ACC112 (cell line): ENCODE data around the gene SLC7A10.

Experiments used
- H2AFZ ChIP-seq: fragments of 200-600 bp; sonication (generic); one replicate; pipeline ENCODE4 v1.6.0; 2017; ENCODE audit warnings: antibody characterized with exemption, low read length; ENCODE audit not compliant: unreplicated experiment
- H3K27ac ChIP-seq: fragments of 200-600 bp; sonication (generic); 2 replicates; pipeline ENCODE4 v1.5.1; 2014; ENCODE audit warnings: low read depth, mild to moderate bottlenecking, antibody characterized with exemption, low read length, moderate library complexity
- H3K27me3 ChIP-seq: fragments of 200-600 bp; sonication (generic); 2 replicates; pipeline ENCODE4 v1.6.1; 2014; ENCODE audit warnings: mild to moderate bottlenecking, antibody characterized with exemption, low read length, moderate library complexity, mixed read lengths; ENCODE audit not compliant: insufficient read depth
- H3K36me3 ChIP-seq: fragments of 200-600 bp; sonication (generic); 2 replicates; pipeline ENCODE4 v1.6.1; 2016; ENCODE audit warnings: mild to moderate bottlenecking, antibody characterized with exemption, low read length, moderate library complexity, mixed read lengths; ENCODE audit not compliant: insufficient read depth
- H3K4me1 ChIP-seq: fragments of 200-600 bp; sonication (generic); one replicate; pipeline ENCODE4 v1.6.1; 2016; ENCODE audit warnings: low read length, mixed read lengths; ENCODE audit not compliant: insufficient read depth, unreplicated experiment, control insufficient read depth
- H3K4me3 ChIP-seq: fragments of 200-600 bp; sonication (generic); 2 replicates; pipeline ENCODE4 v1.5.1; 2014; ENCODE audit warnings: mild to moderate bottlenecking, low read depth, low read length
- H3K79me2 ChIP-seq: fragments of 200-600 bp; sonication (generic); one replicate; pipeline ENCODE4 v1.6.0; 2016; ENCODE audit warnings: low read length; ENCODE audit not compliant: control insufficient read depth, unreplicated experiment, insufficient read depth

Gene SLC7A10

GRCh38 chr19:33236696-33237390, 11.2 kb upstream of the SLC7A10 start:
- Histone ChIP-seq H3K27ac (no peak overlapping the region), H2AFZ (no peak overlapping the region), H3K27me3 (no peaks in the 10 kb centered on the region), H3K36me3 (no peaks in the 10 kb centered on the region), H3K4me3 (no peak overlapping the region), H3K4me1 (peaks cover 2% of the 10 kb centered on the region), H3K79me2 (no peaks in the 10 kb centered on the region)

- Histone ChIP-seq H3K27me3 (0 out of 2 replicates have a peak, but pooled peaks cover 2% of the 10 kb centered on the region), H3K4me1 (no peaks in the 10 kb centered on the region), H3K27ac (no peak overlapping the region), H2AFZ (no peak overlapping the region), H3K79me2 (no peaks in the 10 kb centered on the region), H3K4me3 (no peak overlapping the region), H3K36me3 (no peaks in the 10 kb centered on the region)
Observed at GRCh38 chr19:33235996-33236350, 10.3 kb upstream of the SLC7A10 start.

GRCh38 chr19:33235269-33235995, 9.8 kb upstream of the SLC7A10 start:
- H3K27ac ChIP-seq, result no peak overlapping the region
- H3K4me1 ChIP-seq, result no peaks in the 10 kb centered on the region
- H3K36me3 ChIP-seq, result no peaks in the 10 kb centered on the region
- H2AFZ ChIP-seq, result no peak overlapping the region
- 0 out of 2 replicates have a peak, but pooled peaks cover 3% of the 10 kb centered on the region for H3K27me3 ChIP-seq
- H3K4me3 ChIP-seq, result no peak overlapping the region
- H3K79me2 ChIP-seq, result no peaks in the 10 kb centered on the region

- H3K4me3 ChIP-seq, result no peak overlapping the region
- H3K36me3 ChIP-seq, result no peaks in the 10 kb centered on the region
- H3K27me3 ChIP-seq, result 0 out of 2 replicates have a peak, but pooled peaks cover 3% of the 10 kb centered on the region
- H2AFZ ChIP-seq, result no peak overlapping the region
- H3K4me1 ChIP-seq, result no peaks in the 10 kb centered on the region
- no peak overlapping the region for H3K27ac ChIP-seq
- H3K79me2 ChIP-seq, result no peaks in the 10 kb centered on the region
Observed at GRCh38 chr19:33234736-33235135, 9.1 kb upstream of the SLC7A10 start.

GRCh38 chr19:33234092-33234491, 8.4 kb upstream of the SLC7A10 start:
- H3K27ac ChIP-seq, result no peak overlapping the region
- 0 out of 2 replicates have a peak, but pooled peaks cover 8% of the 10 kb centered on the region for H3K27me3 ChIP-seq
- H3K79me2 ChIP-seq, result no peaks in the 10 kb centered on the region
- H3K4me1 ChIP-seq, result no peaks in the 10 kb centered on the region
- H2AFZ ChIP-seq, result no peak overlapping the region
- H3K4me3 ChIP-seq, result no peak overlapping the region
- no peaks in the 10 kb centered on the region for H3K36me3 ChIP-seq

GRCh38 chr19:33233056-33233873, 7.6 kb upstream of the SLC7A10 start:
- peaks cover 13% of the 10 kb centered on the region for H3K27me3 ChIP-seq
- no peak overlapping the region for H2AFZ ChIP-seq
- no peaks in the 10 kb centered on the region for H3K36me3 ChIP-seq
- no peaks in the 10 kb centered on the region for H3K79me2 ChIP-seq
- no peaks in the 10 kb centered on the region for H3K4me1 ChIP-seq
- no peak overlapping the region for H3K27ac ChIP-seq
- H3K4me3 ChIP-seq, result no peak overlapping the region

GRCh38 chr19:33232656-33233055, 7.0 kb upstream of the SLC7A10 start:
- no peak overlapping the region for H3K27ac ChIP-seq
- peaks cover 18% of the 10 kb centered on the region for H3K27me3 ChIP-seq
- no peak overlapping the region for H3K4me3 ChIP-seq
- H2AFZ ChIP-seq, result no peak overlapping the region
- H3K79me2 ChIP-seq, result no peaks in the 10 kb centered on the region
- H3K4me1 ChIP-seq, result no peaks in the 10 kb centered on the region
- H3K36me3 ChIP-seq, result no peaks in the 10 kb centered on the region

- H3K27me3 ChIP-seq, result peaks cover 29% of the 10 kb centered on the region
- H3K36me3 ChIP-seq, result no peaks in the 10 kb centered on the region
- no peak overlapping the region for H3K27ac ChIP-seq
- H2AFZ ChIP-seq, result no peak overlapping the region
- H3K4me3 ChIP-seq, result no peak overlapping the region
- H3K79me2 ChIP-seq, result no peaks in the 10 kb centered on the region
- no peaks in the 10 kb centered on the region for H3K4me1 ChIP-seq
Observed at GRCh38 chr19:33231511-33231910, 5.9 kb upstream of the SLC7A10 start.

- no peaks in the 10 kb centered on the region for H3K4me1 ChIP-seq
- H3K36me3 ChIP-seq, result no peaks in the 10 kb centered on the region
- H3K4me3 ChIP-seq, result no peak overlapping the region
- H2AFZ ChIP-seq, result no peak overlapping the region
- no peaks in the 10 kb centered on the region for H3K79me2 ChIP-seq
- peaks cover 43% of the 10 kb centered on the region for H3K27me3 ChIP-seq
- H3K27ac ChIP-seq, result no peak overlapping the region
Observed at GRCh38 chr19:33229962-33230361, 4.3 kb upstream of the SLC7A10 start.

GRCh38 chr19:33227870-33228599, 2.4 kb upstream of the SLC7A10 start:
- no peak overlapping the region for H3K4me3 ChIP-seq
- H3K4me1 ChIP-seq, result no peaks in the 10 kb centered on the region
- H3K79me2 ChIP-seq, result no peaks in the 10 kb centered on the region
- no peak overlapping the region for H2AFZ ChIP-seq
- peaks cover 54% of the 10 kb centered on the region for H3K27me3 ChIP-seq
- no peak overlapping the region for H3K27ac ChIP-seq
- H3K36me3 ChIP-seq, result no peaks in the 10 kb centered on the region
